ENCODE results near the gene KARS1. TPM values are rescaled to one million over a fixed set of nuclear protein-coding genes. Genes with fewer than 3 reads are reported as not detected.
A peak's percentile ranks its signal among the peaks of the same experiment; 100 is the strongest.

The KARS1 gene
- total RNA-seq, 1 experiment from 2014 or later, result 181 TPM

DNA sequence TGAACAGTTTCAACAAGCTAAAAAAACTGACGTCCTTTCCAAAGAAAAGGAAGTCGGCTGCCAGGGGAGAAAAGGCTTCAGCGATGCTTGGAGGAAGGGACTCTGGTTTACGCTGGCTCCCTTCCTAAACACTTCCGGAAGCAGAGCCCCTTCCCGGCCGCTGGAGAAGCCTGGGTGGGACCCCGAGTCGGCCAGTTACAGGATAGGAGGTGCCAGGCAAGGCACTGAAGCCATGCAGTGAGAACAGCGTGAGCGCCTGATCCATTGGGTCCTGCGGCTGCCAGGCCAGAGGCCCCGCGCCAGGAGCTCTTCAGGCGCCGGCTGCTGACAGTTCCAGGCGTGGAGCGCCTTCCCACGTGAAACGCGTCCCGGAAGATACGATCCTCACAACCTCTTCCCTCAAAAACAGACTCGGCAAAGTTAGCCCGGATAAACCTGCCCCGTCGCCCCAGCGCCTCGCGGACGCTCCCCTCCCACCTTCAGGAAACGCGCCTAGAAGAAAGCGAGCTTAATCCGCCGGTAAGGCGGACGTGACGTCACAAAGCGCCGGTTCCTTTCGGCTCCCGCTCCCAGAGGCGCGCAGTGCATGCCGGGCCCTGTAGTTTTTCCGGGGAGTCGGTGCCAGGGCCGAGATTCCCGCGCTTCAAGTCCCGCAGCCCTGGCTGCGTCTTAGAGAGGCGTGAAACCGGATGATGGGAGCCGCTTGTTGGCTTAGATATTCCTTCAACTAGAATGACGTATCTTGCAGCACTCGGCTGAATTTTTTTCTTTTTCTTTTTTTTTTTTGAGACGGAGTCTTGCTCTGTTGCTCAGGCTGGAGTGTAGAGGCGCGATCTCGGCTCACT, 24.5 kb downstream of the KARS1 start, which contains the start of gene ADAT1:
TSS of gene ADAT1 (minus strand) at position 521 of the 845 bp plus-strand sequence. CDS start 2,482 bp downstream, outside the sequence.
- peak within 1 kb of the TSS; percentile 100 for H3K4me2 ChIP-seq (ENCODE audit: insufficient read depth, insufficient read length, low read length)
- H3K18ac ChIP-seq (ENCODE audit: insufficient read length, low read depth, low read length), result peak within 1 kb of the TSS; percentile 92
- peak within 1 kb of the TSS; percentile 97 for H3K4me3 Mint-ChIP-seq
- H3K9ac ChIP-seq (ENCODE audit: extremely low read depth, insufficient read length, low read length), result peak within 1 kb of the TSS; percentile 94
- H4K20me1 ChIP-seq (ENCODE audit: control insufficient read depth, insufficient read depth, insufficient read length), result no peaks in the 10 kb centered on the region
- H3K23ac ChIP-seq (ENCODE audit: insufficient read length, low read depth, low read length), result no peak within 1 kb of the TSS
- no peaks in the 10 kb centered on the region for H3K27me3 ChIP-seq (ENCODE audit: insufficient read depth, low read length)
- no peak within 1 kb of the TSS for H2AFZ ChIP-seq (ENCODE audit: low read length)
- peak within 1 kb of the TSS; percentile 96; the same call in 1 of the 2 replicates for H3K14ac ChIP-seq (ENCODE audit: insufficient read depth, low read length)
- H2BK5ac ChIP-seq (ENCODE audit: insufficient read length, low read length), result no peak within 1 kb of the TSS
- H2BK15ac ChIP-seq (ENCODE audit: low read depth, low read length), result no peak within 1 kb of the TSS; the same call in 1 of the 2 replicates
- H3K56ac ChIP-seq (ENCODE audit: insufficient read length, low read depth, low read length), result no peak within 1 kb of the TSS
- DNase-seq, result peak; percentile 99
- no peaks in the 10 kb centered on the region for H3K4me1 ChIP-seq (ENCODE audit: insufficient read depth, low read length)
- peak within 1 kb of the TSS; percentile 68 for H2BK12ac ChIP-seq (ENCODE audit: insufficient read length, low read depth, low read length)
- no peaks in the 10 kb centered on the region for H3K9me3 Mint-ChIP-seq
- H3K27ac Mint-ChIP-seq, result peak within 1 kb of the TSS; percentile 96 to 99 (median 98)
- H4K5ac ChIP-seq (ENCODE audit: insufficient read length, low read depth, low read length), result no peak within 1 kb of the TSS
- no CpG with 5 or more reads among the region's 62 CpGs for WGBS (ENCODE audit: extremely low coverage, insufficient read length, low lambda C conversion rate)
- H2BK120ac ChIP-seq (ENCODE audit: low read depth, low read length, poor library complexity, severe bottlenecking), result peak within 1 kb of the TSS; percentile 80
- H3K4me1 Mint-ChIP-seq, result peaks cover 15 to 17% of the 10 kb centered on the region in 2 experiments
- no peak for TF ChIP-seq CTCF (conservative IDR thresholded peaks at IDR 0.05)
- no peak within 1 kb of the TSS for H3T11ph ChIP-seq (ENCODE audit: low read length)
- no peak within 1 kb of the TSS for H2AK5ac ChIP-seq (ENCODE audit: insufficient read length, low read length)
- H2BK20ac ChIP-seq (ENCODE audit: low read depth, low read length, poor library complexity, severe bottlenecking), result peak within 1 kb of the TSS; percentile 45
- no peak within 1 kb of the TSS for H4K8ac ChIP-seq (replicated peaks; ENCODE audit: insufficient read length, low read depth, low read length)
- H3K79me2 ChIP-seq (ENCODE audit: insufficient read depth, low read length), result no peaks in the 10 kb centered on the region
- peaks cover 11% of the 10 kb centered on the region for H3K23me2 ChIP-seq (ENCODE audit: insufficient read length, low read depth, low read length, poor library complexity, severe bottlenecking)
- no peaks in the 10 kb centered on the region for H3K79me1 ChIP-seq (ENCODE audit: insufficient read depth, low read depth, low read length, poor library complexity, severe bottlenecking)
- peak within 1 kb of the TSS; percentile 65; the same call in 1 of the 2 replicates for H3K4ac ChIP-seq (ENCODE audit: low read depth, low read length)
- H3K27ac ChIP-seq (ENCODE audit: insufficient read length, low read depth, low read length), result peak within 1 kb of the TSS; percentile 84
- no peaks in the 10 kb centered on the region for H3K9me3 ChIP-seq (ENCODE audit: control insufficient read depth, low read depth, low read length)
- no peak within 1 kb of the TSS for H4K91ac ChIP-seq (ENCODE audit: insufficient read length, low read depth, low read length)
- peaks cover 27 to 53% (median 45%) of the 10 kb centered on the region in 3 experiments; a peak in 6 of 7 replicates for H3K36me3 Mint-ChIP-seq (ENCODE audit: insufficient read depth in 1 of 3, low read depth in 3 of 3)
- peaks cover 1% of the 10 kb centered on the region; the same call in 1 of the 2 replicates for H3K27me3 Mint-ChIP-seq (ENCODE audit: low read depth)

Data from H9 (cell line).